ENCODE results near the gene SIN3A.

The SIN3A gene

DNA sequence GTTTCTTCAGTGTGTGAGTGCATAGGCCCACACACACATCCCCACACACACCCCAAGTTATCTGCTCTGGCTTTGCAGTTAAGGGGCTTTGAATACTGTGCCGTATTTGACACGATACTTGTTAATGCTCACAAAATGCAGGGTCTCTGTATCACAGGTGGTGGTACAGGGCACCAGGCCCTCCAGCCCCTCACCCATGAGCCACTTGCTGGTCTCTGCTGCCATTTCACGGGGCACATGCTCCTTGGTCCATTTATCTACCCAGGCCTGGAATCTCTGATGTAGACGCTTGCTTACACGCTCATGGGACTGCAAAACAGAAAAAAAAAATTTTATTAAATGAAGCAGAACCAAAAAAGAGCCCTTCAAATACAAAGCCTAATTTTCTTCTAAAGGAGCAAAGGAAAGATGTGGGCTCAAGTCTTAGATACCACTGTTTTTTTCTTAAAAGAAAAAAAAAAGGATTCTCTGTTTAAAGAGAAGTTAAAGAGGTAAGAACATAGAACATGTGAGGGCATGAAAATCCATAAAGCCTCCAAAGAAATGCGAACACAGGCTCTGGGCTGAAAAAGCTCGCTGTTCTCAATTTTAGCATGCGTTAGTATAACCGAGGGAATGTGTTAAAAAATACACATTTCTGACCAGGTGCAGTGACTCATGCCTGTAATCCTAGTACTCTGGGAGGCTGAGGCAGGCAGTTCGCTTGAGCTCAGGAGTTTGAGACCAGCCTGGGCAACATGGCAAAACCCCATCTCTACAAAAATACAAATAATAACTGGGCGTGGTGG, 79.4 kb downstream of the SIN3A start:
- TF ChIP-seq, protein P1, sequence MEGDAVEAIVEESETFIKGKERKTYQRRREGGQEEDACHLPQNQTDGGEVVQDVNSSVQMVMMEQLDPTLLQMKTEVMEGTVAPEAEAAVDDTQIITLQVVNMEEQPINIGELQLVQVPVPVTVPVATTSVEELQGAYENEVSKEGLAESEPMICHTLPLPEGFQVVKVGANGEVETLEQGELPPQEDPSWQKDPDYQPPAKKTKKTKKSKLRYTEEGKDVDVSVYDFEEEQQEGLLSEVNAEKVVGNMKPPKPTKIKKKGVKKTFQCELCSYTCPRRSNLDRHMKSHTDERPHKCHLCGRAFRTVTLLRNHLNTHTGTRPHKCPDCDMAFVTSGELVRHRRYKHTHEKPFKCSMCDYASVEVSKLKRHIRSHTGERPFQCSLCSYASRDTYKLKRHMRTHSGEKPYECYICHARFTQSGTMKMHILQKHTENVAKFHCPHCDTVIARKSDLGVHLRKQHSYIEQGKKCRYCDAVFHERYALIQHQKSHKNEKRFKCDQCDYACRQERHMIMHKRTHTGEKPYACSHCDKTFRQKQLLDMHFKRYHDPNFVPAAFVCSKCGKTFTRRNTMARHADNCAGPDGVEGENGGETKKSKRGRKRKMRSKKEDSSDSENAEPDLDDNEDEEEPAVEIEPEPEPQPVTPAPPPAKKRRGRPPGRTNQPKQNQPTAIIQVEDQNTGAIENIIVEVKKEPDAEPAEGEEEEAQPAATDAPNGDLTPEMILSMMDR (IDR thresholded peaks at IDR 0.05), result no peak
- Histone ChIP-seq H3K4me3 (no peak overlapping the region), H3K27ac (no peak overlapping the region)
- DNase-seq (ENCODE audit: low spot score), result no peak

DNA sequence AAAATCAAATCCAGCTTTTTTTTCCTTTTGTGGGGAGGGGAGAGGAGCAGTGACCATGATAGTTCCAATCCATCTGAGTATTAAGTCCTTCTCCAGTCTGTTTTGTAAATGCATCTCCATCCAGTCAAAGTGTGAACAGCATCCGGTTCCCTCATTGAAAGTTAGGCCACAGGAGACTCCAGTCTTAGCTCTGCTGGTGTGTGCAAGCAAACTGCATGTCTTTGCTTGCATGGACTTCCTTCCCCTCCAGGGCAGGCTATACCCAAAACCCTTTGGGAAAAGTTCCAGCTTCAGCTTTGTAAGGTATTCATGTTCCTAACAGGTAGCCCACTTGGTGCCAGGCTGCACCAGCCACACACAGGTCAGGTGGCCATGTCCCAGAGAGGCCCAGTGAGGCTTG, 80.0 kb downstream of the SIN3A start:
- TF ChIP-seq, protein P1 (IDR thresholded peaks at IDR 0.05), result no peak
- DNase-seq (ENCODE audit: low spot score), result no peak
- Histone ChIP-seq H3K27ac (no peak overlapping the region), H3K4me3 (no peak overlapping the region)

DNA sequence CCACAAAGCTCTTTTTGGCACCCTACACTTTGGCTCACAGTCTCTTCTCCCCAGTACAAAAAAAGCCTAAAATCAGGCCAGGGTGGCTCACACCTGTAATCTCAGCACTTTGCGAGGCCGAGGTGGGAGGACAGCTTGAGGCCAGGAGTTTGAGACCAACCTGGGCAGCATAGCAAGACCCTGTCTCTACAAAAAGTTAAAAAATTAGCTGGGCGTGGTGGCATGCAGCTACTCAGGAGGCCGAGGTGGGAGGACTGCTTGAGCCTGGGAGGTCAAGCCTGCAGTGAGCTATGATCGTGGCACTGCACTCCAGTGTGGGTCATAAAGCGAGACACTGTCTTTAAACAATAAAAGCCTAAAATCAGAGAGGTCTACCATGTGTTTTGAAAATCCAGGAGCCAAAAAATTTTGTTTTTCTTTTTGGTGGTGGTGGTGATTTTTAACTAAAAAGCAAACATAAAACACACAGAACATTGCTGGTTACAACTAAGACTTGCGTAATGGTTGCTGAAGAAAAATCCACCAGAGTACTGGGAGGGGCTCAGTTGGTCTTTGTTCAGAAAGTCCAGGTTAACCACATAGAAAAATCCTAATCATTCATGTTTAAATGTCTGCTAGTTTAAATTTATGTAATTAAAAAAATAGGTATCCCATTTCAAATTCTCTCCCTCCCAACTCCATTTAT, 81.5 kb downstream of the SIN3A start:
- TF ChIP-seq, protein P1 (IDR thresholded peaks at IDR 0.05), result no peak
- no peak overlapping the region for H3K27ac ChIP-seq

DNA sequence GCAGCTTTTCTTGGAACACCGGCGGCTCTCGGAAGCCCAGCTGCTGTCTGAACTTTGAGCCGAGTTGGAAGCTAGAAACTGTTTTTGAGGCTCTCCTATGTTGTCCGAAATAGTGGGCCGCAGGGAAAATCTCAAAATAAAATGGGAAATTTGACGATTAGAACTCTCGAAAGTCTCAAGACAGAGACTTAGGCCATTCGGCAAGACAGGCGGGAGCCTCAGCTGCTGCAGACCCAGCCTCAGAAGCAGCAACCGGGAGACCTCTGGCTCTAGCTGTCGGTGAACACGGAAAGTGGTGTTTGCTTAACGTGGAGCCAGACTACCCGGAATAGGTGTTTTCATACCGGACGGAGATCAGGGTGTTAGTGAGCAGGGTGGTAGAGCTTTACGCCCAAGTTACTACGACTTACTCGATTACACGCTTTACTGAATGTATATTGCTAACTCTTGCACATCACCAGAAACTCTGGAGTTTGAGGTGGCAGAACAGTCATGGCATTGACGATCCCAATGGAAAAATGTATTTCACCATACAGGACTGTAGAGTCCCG, 82.7 kb downstream of the SIN3A start:
- TF ChIP-seq, protein P1 (IDR thresholded peaks at IDR 0.05), result no peak
- no peak for DNase-seq (ENCODE audit: low spot score)
- Histone ChIP-seq H3K27ac (peak overlapping the region; percentile 90 to 99), H3K4me3 (peak overlapping the region; percentile 94)

More for the DNA sequence above, 81.5 kb downstream of the SIN3A start:
- DNase-seq (ENCODE audit: low spot score), result no peak
- H3K4me3 ChIP-seq, result no peak overlapping the region

DNA sequence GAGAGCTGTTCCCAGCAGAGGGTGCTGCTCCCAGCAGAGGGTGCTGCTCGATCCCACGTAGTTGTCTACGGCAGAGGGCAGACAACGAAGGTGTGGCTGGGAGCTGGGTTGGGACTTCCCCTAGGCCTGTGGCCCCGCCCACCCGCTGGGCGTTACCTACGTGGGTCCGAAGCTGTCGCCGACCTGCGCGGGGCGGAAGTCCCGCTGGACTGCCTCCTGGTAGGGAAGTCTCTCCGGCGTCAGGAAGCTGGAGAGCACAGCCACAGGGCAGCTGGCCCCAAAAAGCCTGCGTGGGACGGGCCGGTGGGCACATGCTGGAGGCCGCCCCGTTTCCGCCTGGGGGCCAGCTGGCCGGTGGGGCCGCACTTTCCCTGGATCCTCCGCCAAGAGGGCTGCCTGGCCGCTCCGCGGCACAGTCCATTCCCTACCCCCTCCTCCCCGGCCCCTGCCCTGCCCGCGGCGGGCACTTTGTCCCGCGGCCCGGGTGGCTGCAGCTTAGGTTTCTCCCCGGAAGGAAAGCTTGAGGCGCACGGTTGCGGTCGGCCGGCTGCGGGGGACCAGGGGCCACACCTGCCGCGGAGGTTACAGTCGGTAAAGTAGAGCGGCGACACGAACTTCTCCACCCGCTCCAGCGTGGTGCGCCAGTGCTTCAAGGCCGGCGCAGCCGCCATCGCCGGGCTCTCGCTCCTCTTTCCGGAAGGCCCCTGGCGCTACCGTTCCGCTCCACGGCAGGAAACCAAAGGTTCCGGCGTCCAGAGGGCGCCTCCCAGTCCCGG, 83.4 kb downstream of the SIN3A start, which contains the start of gene MAN2C1:
MAN2C1 (minus strand) TSS at position 695 of the 776 bp plus-strand sequence; CDS start at position 671, 24 bp downstream.
- TF ChIP-seq, protein P1 (IDR thresholded peaks at IDR 0.05), result no peak
- Histone ChIP-seq H3K4me3 (peak within 1 kb of the TSS; percentile 94), H3K27ac (peak within 1 kb of the TSS; percentile 90 to 99)
- DNase-seq (ENCODE audit: low spot score), result peak; percentile 95

DNA sequence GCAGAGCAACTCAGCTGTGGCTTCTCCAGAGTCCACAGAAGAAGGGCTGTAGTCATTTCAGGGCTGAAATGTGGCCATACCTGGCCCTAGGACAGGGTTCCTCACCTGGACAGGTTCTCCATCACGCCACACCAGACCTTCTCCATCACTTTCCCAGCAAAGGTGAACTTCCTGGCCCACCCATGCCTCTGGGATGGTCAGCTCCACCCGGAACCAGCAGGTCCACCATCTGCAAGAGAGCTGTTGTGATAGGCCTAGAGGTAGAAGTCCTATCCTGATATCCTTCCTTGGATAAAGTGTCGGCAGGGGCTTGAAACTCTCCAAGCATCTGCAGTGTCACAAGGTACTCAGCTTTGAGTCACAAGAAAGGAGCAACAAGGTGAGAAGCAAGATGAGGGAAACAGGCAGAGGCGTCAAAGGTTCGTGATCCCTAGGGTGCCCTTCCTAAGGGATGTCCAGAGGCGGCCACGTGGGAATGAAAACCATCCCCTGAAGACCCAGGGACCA, 84.0 kb downstream of the SIN3A start:
- Histone ChIP-seq H3K27ac (peak overlapping the region; percentile 90 to 99), H3K4me3 (peak overlapping the region; percentile 94)
- DNase-seq (ENCODE audit: low spot score), result no peak
- TF ChIP-seq, protein P1 (IDR thresholded peaks at IDR 0.05), result no peak

All from coronary artery (tissue), 2 donors.